ENCODE measurements around the gene APOL1.

APOL1 gene

DNA sequence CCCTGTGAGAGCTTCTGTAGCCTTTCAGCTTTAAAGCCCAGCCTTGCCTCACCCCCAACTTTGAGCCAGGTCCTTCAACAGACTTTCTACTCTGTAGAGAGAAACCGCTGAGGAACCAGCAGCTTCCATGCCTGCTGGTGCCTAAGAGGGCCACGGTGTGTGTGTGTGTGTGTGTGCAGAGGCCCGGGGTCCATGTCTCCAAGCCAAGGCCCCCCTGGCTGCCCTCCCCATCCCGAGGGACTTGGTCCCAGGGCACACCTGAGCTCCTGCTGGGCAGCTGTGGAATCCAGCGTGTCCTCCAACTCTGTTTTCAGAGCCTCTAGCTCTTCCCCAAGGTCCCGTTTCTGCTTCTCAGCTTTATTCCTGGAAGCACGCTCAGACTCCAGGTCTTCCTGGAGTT, 42.3 kb downstream of the APOL1 start:
- DNase-seq, result no peak

DNA sequence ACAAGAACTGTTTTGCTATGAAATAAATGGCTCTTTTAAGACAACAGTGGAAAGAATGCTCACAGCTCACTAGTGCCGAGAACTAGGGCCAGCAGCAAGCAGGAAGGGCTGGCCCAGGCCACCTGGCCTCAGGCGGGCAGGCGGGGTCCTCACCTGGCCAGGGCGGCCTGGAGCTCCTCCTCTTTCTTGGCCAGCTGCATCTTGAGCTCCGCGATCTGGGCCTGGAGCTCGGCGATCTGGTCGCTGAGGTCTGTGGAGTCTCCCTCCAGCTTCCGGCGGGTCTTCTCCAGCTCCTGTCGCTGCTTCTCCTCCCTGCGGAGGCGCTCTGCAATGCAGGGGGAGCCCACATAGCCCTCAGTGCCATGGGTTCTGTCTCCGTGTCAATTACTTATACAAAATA, 43.8 kb downstream of the APOL1 start:
- DNase-seq, result no peak

GRCh38 chr22:36297568-36297967, 44.6 kb downstream of the APOL1 start:
- DNase-seq, result no peak

- no peak for DNase-seq
Observed at GRCh38 chr22:36298118-36298517, 45.2 kb downstream of the APOL1 start.

DNA sequence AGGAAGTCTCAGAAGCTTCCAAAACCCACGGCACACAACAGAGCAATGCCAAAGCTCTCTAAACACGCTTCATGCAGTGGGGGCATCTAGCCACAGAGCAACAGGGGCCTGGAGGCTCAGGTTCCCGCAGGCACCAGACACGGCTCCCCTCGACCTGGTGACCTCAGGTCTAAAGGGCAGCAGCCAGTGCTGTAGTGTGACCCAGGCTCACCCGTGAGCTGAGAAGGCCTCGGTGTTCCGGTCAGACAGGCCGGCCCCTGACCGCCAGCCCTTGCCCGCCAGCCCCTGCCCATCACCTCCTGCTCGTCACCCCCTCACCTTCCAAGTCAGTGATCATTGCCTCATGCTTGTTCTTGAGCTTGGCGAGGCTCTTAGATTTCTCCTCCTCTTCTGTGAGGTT, 45.7 kb downstream of the APOL1 start:
- no peak for DNase-seq

GRCh38 chr22:36299295-36299694, 46.4 kb downstream of the APOL1 start:
- no peak for DNase-seq

DNA sequence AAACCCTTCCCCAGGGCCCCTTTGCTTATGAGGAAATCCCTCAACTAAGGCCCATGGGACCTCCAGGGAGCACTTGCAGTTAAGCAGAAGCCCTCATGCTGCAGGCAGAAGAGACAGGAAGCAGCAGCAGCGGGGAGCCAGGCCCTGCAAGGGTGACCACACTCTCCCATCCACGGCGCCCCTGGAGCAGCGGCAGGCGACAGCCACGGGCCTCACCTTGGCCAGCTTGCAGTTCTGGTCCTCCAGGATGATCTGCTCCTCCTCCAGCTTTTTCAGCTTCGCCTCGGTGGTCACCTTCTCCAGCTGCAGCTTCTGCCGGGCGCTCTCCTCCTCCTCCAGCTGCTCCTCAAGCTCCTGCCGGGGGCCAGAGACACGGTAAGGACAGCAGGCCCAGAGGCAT, 47.0 kb downstream of the APOL1 start:
- no peak for DNase-seq

GRCh38 chr22:36300396-36301212, 47.7 kb downstream of the APOL1 start:
- DNase-seq, result no peak

DNA sequence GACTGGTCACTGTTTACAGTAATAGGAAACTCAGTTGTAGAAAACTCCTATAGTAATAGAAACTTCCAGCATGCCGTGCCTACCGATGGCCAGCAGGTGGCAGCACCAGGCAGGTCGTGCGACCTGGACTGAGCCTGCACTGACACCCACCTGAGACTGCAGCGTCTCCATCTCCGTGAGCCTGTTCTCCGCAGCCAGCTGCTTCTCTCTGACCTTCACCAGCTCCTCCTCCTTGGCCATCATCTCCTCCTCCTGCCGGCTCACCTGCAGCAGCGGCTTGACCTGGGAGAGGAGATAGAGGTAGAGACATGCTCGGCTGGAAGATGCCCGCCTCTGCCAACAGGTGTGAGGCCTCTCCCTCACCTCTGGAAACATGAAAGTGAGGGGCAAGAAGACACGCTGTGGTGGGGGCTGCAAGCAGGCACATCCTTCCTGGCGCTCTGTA, 48.5 kb downstream of the APOL1 start:
- peak; percentile 77 for DNase-seq

- no peak for DNase-seq
Observed at GRCh38 chr22:36301851-36302250, 48.9 kb downstream of the APOL1 start.

GRCh38 chr22:36302439-36303114, 49.6 kb downstream of the APOL1 start:
- DNase-seq, result no peak

DNA sequence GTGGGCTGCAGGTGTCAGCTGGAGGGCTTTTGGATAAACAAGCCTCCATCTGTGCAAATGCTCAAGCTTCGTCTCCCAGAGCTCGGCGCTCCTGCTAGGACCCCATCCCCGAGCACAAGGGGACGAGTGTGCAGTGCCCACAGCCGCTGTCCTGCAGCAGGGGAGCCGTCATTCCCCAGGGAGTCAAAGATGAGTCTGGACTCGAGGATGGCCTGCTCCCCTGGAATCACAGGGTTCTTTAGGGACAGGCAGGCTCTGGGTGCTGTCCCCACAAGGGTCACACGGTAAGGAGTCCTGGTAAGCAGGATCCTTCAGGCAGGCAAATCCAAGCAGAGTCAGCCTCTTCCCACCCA, 50.2 kb downstream of the APOL1 start:
- DNase-seq, result no peak

DNA sequence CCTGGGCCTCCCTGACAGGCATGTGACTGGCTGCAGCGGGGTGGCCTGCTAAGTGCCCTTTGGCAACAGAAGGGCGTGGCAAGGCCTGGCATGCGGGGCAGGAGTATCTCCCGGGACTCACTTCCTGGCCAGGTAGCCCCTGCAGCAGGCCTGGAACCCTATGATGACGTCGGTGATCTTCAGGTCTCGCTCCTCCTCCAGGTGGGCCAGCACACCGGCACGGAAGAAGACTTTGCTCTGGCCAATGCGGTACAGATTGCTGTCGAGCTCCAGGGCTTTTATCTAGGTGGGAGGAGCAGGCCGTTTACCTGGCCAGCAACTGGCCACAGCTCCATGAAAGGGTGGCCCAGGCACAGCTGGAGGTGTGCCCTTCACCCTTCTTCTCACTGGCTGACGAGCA, 50.9 kb downstream of the APOL1 start:
- DNase-seq, result no peak

- DNase-seq, result no peak
Observed at GRCh38 chr22:36304429-36304828, 51.5 kb downstream of the APOL1 start.

GRCh38 chr22:36305813-36306212, 52.9 kb downstream of the APOL1 start:
- no peak for DNase-seq

DNA sequence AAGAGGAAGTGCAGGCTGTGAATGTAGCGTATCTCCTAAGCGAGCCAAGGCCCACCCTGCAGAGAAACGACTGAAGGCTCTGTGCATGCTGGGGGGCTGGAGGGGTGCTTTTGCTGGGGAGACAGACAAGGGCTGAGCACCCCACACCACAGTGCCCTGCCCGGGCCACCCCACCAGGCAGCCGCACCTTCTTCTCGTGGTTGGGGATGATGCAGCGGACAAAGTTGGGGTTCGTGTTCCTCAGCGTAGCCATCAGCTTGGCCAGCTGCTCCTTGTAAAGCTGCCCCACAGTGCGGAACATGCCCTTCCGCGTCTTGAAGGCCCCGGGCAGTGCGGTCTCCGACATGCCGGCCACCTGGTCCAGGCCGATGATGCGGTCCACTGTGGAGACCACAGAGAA, 53.3 kb downstream of the APOL1 start:
- DNase-seq, result no peak

DNA sequence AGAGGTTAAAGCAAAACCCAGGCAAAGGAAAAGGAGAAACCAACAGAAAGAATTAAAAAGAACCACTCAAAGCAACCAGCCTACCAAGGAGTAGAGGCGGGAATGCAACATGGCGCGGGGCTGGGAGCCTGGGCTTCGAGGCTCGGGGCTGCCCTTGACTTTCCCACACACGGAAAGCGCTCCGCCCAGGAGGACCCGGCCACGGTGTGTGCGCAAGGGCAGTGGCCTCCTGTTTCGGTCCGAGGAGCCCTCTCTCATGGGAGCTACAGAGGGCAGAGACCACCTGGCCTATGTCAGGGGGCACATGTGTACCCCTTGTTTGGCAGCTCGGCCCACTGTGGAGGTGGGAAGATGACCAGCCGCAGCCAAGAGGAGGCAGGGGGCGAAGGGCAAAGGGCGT, 55.9 kb downstream of the APOL1 start:
- DNase-seq, result no peak

- peak; percentile 78 for DNase-seq
Observed at GRCh38 chr22:36311386-36312085, 58.6 kb downstream of the APOL1 start.

DNA sequence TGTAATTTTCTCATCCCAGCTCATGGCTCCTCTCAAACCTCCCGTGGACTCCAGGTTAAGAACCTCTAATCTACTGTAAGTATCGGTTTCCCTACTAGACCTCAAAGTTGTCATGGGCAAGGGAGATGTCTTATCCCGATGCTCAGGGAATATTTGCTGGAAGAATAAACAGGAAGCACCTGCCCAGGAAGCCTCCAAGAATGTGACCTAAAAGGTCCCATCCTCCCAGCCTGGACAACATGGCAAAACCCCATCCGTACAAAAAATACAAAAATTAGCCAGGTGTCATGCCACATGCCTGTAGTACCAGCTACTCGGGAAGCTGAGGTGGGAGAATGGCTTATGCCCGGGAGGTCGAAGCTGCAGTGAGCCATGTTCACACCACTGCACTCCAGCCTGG, 62.4 kb downstream of the APOL1 start:
- DNase-seq, result no peak

GRCh38 chr22:36316419-36316818, 63.5 kb downstream of the APOL1 start:
- no peak for DNase-seq

All from DMS53 (cell line).